Astrocyte of the cerebellum (primary cell): ENCODE data around the gene MTERF2.
A peak's percentile ranks its signal among the peaks of the same experiment; 100 is the strongest.

Experiments used
- DNase-seq: peaks from one replicate; pipeline ENCODE4 v3.0.0-alpha.2; 2011; ENCODE audit warnings: low read depth
- H3K4me3 ChIP-seq: 2 replicates; pipeline ENCODE4 v1.5.1; 2011; ENCODE audit warnings: mild to moderate bottlenecking, low read depth, low read length, moderate library complexity
- CTCF ChIP-seq: IDR thresholded peaks from 2 replicates; pipeline ENCODE4 v1.5.1; 2012; ENCODE audit warnings: low read length, low read depth, moderate library complexity, mild to moderate bottlenecking; ENCODE audit errors: missing control alignments
- in situ Hi-C: cut with HindIII; loops from 2 replicates; pipeline ENCODE4 v1.10.0; 2017; ENCODE audit warnings: low sequenced_read_pairs

Gene MTERF2

GRCh38 chr12:106986625-106987389 is at the start of gene MTERF2:
Gene MTERF2 (minus strand): TSS chr12:106987146. CDS start chr12:106978714, 8,432 bp downstream.
- H3K4me3 ChIP-seq = peak within 1 kb of the TSS; percentile 68
- peak; percentile 80 for DNase-seq
- in situ Hi-C loops = no loop called here
- no peak for TF ChIP-seq CTCF

GRCh38 chr12:107035733-107036132 is 48.8 kb upstream of the MTERF2 start:
- DNase-seq = no peak
- in situ Hi-C loops = no loop called here
- H3K4me3 ChIP-seq = no peak overlapping the region
- TF ChIP-seq CTCF = no peak

- in situ Hi-C loops = no loop called here
- H3K4me3 ChIP-seq = no peak overlapping the region
- TF ChIP-seq CTCF = no peak
- DNase-seq = no peak
Measured at GRCh38 chr12:107033758-107034739, 47.1 kb upstream of the MTERF2 start.

- no peak for TF ChIP-seq CTCF
- H3K4me3 ChIP-seq = no peak overlapping the region
- DNase-seq = no peak
- in situ Hi-C loops = no loop called here
Measured at GRCh38 chr12:107032266-107032665, 45.3 kb upstream of the MTERF2 start.

- no peak for TF ChIP-seq CTCF
- no peak for DNase-seq
- in situ Hi-C loops = no loop called here
- no peak overlapping the region for H3K4me3 ChIP-seq
Measured at GRCh38 chr12:107031061-107031460, 44.1 kb upstream of the MTERF2 start.

GRCh38 chr12:107029081-107029480 is 42.1 kb upstream of the MTERF2 start:
- no peak for DNase-seq
- TF ChIP-seq CTCF = no peak
- in situ Hi-C loops = no loop called here

More at GRCh38 chr12:107029081-107029480, 42.1 kb upstream of the MTERF2 start:
- H3K4me3 ChIP-seq = no peak overlapping the region
